ENCODE data around the gene SARM1.

DNA sequence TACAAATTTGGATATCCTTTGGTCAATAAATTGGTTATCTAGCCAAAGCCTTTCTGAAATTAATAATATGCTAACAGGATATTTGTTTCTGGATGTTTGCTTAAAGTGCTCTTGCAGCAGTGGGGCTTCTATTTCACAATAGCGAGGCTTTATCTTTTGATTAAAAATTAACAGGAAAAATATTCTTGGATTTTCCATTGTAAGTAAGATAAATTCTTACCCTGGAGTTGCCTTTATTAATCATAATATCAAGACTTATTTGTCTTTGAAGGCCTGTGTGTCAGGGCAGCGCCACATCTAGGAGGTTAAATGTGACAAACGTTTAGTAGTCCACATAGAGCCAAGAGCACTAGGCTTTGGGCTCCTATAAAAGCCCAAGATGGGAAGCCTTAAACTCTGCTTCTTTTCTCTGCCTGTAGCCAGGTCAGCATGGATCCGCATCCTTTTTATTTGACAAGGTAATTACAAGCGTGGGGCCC lies 47.2 kb upstream of the SARM1 start:
- TF ChIP-seq, protein P1, sequence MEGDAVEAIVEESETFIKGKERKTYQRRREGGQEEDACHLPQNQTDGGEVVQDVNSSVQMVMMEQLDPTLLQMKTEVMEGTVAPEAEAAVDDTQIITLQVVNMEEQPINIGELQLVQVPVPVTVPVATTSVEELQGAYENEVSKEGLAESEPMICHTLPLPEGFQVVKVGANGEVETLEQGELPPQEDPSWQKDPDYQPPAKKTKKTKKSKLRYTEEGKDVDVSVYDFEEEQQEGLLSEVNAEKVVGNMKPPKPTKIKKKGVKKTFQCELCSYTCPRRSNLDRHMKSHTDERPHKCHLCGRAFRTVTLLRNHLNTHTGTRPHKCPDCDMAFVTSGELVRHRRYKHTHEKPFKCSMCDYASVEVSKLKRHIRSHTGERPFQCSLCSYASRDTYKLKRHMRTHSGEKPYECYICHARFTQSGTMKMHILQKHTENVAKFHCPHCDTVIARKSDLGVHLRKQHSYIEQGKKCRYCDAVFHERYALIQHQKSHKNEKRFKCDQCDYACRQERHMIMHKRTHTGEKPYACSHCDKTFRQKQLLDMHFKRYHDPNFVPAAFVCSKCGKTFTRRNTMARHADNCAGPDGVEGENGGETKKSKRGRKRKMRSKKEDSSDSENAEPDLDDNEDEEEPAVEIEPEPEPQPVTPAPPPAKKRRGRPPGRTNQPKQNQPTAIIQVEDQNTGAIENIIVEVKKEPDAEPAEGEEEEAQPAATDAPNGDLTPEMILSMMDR (IDR thresholded peaks at IDR 0.05), result no peak
- TF ChIP-seq POLR2AphosphoS5 (IDR thresholded peaks at IDR 0.05), result no peak
- TF ChIP-seq POLR2A (IDR thresholded peaks at IDR 0.05), result no peak
